Natural killer cell treated with Interleukin-12 subunit alpha and Interleukin-12 subunit beta and Interleukin-15 and Interleukin-18, amount 100 ng/mL, for 72 hours (primary cell): Measurements from ENCODE around the gene CRKL. TPM values are rescaled to one million over a fixed set of nuclear protein-coding genes. Genes with fewer than 3 reads are reported as not detected.
"Not testable (repeated sequence)": the region's sequence is repeated elsewhere in the genome, so short reads cannot be mapped to it uniquely, and the experiment has no call there.

ENCODE experiments used
- ATAC-seq, 2 donors: fragments of 150-1000 bp; cut with Tn5 transposase in 1 of 2; sonication (Bioruptor Pico), chemical (Tn5 transposase) in 1 of 2; 2 replicates each; pipeline ENCODE4 v1.10.0; 2021
- DNase-seq: peaks from one replicate; pipeline ENCODE4 v3.0.0; 2022; ENCODE audit warnings: low spot score
- H3K27ac Mint-ChIP-seq, 2 donors: 1 replicate in 1 of 2; 2 replicates in 1 of 2; pipeline ENCODE4 v1.8.0; 2022; ENCODE audit warnings: mixed read lengths in 2 of 2, mild to moderate bottlenecking in 1 of 2, moderate library complexity in 1 of 2
- H3K27me3 Mint-ChIP-seq, 2 donors: 1 replicate in 1 of 2; 2 replicates in 1 of 2; pipeline ENCODE4 v1.8.0; 2022; ENCODE audit warnings: mixed read lengths in 2 of 2
- H3K36me3 Mint-ChIP-seq: one replicate; pipeline ENCODE4 v1.8.0; 2022; ENCODE audit warnings: mixed read lengths
- H3K4me1 Mint-ChIP-seq, 2 donors: 1 replicate in 1 of 2; 2 replicates in 1 of 2; pipeline ENCODE4 v1.8.0; 2022; ENCODE audit warnings: low read depth in 2 of 2, mixed read lengths in 2 of 2, mild to moderate bottlenecking in 1 of 2
- H3K4me3 Mint-ChIP-seq: one replicate; pipeline ENCODE4 v1.8.0; 2022; ENCODE audit warnings: mixed read lengths
- H3K9me3 Mint-ChIP-seq: 2 replicates; pipeline ENCODE4 v1.8.0; 2022; ENCODE audit warnings: mixed read lengths
- total RNA-seq, 2 donors: library from RNA; stranded (reverse); gene quantifications; one replicate each; pipeline ENCODE4 v1.2.3, GENCODE V29; 2022

The CRKL gene
- total RNA-seq, 2 donors from 2014 or later = 78.4 to 105 TPM

- Mint-ChIP-seq H3K27me3 (peaks cover 7 to 8% of the 10 kb centered on the region in 2 donors), H3K4me1 (peaks cover 5 to 6% of the 10 kb centered on the region in 2 donors), H3K36me3 (no peaks in the 10 kb centered on the region), H3K27ac (no peak within 1 kb of the TSS), H3K9me3 (no peaks in the 10 kb centered on the region), H3K4me3 (no peak within 1 kb of the TSS)
- ATAC-seq = peak in 1 of 2 donors; percentile 16
- no peak for DNase-seq
Observed at GRCh38 chr22:20966883-20967696, 49.9 kb downstream of the CRKL start, which contains the start of gene AIFM3. TSS of gene AIFM3 (plus strand) at chr22:20967255. CDS start at chr22:20967945, 690 bp downstream.

GRCh38 chr22:20967697-20968211, 50.5 kb downstream of the CRKL start:
- DNase-seq (no peak), ATAC-seq (no peak)
- Mint-ChIP-seq H3K4me1 (peaks cover 5% of the 10 kb centered on the region in 2 donors), H3K9me3 (no peaks in the 10 kb centered on the region), H3K4me3 (no peak overlapping the region), H3K27me3 (peaks cover 7 to 8% of the 10 kb centered on the region in 2 donors), H3K36me3 (no peaks in the 10 kb centered on the region), H3K27ac (no peak overlapping the region)

- H3K9me3 Mint-ChIP-seq = no peaks in the 10 kb centered on the region
- DNase-seq = no peak
- ATAC-seq = no peak
- peaks cover 6 to 8% of the 10 kb centered on the region in 2 donors for H3K27me3 Mint-ChIP-seq
- peaks cover 5% of the 10 kb centered on the region in 2 donors for H3K4me1 Mint-ChIP-seq
- H3K4me3 Mint-ChIP-seq = no peak overlapping the region
- H3K27ac Mint-ChIP-seq = no peak overlapping the region
- no peaks in the 10 kb centered on the region for H3K36me3 Mint-ChIP-seq
Observed at GRCh38 chr22:20968281-20968977, 51.2 kb downstream of the CRKL start.

GRCh38 chr22:20970939-20971657, 53.9 kb downstream of the CRKL start:
- no peak overlapping the region for H3K27ac Mint-ChIP-seq
- peaks cover 0 to 4% of the 10 kb centered on the region in 2 donors for H3K4me1 Mint-ChIP-seq
- DNase-seq (no peak), ATAC-seq (no peak)
- no peaks in the 10 kb centered on the region for H3K9me3 Mint-ChIP-seq
- H3K4me3 Mint-ChIP-seq = no peak overlapping the region
- H3K27me3 Mint-ChIP-seq = no peaks in the 10 kb centered on the region
- H3K36me3 Mint-ChIP-seq = no peaks in the 10 kb centered on the region

DNA sequence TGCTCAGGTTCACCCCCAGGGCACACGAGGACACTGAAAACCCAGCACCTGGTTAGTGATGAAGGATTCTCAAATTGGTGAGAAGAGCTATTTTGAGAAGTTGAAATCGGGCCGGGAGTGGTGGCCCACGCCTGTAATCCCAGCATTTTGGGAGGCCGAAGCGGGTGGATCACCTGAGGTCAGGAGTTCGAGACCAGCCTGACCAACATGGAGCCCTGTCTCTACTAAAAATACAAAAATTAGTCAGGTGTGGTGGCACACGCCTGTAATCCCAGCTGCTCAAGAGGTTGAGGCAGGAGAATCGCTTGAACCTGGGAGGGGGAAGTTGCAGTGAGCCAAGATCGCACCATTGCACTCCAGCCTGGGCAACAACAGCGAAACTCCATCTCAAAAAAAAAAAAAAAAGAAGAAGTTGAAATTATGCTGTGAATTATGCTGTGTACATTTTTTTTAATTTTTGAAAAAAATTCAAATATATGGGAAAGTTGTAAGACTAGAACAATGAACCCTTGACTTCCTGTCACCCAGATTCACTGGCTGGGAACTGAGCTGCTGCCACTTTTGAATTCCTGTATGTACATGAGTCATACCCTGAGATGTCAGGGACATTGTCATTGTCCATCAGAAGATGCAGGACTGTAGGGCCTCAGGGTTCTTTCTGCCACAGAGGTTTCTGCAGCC, 54.9 kb downstream of the CRKL start:
- ATAC-seq, H3K4me1 Mint-ChIP-seq, H3K36me3 Mint-ChIP-seq, H3K27me3 Mint-ChIP-seq, H3K27ac Mint-ChIP-seq, H3K4me3 Mint-ChIP-seq, DNase-seq, H3K9me3 Mint-ChIP-seq: not testable (repeated sequence)

DNA sequence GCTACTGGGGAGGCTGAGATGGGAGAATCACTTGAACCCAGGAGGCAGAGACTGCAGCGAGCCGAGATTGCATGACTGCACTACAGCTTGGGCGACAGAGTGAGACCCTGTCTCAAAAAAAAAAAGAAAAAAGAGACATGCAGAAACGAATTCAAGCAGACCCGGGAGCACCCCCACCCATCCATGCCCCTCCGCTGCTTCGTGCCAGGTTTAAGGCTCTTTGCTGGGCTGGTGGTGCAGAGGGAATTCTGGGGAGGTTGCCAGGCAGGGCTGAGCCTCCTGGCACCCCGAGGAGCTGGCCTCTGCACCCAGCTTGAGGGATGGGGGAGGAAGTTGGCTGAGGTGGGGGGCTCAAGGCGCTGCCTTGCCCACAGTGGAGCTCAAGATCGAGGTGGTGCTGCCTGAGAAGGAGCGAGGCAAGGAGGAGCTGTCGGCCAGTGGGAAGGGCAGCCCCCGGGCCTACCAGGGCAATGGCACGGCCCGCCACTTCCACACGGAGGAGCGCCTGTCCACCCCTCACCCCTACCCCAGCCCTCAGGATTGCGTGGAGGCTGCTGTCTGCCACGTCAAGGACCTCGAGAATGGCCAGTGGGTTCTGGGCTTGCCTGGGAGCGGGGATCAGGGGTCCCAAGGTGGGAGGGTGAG, 55.8 kb downstream of the CRKL start:
- H3K27ac Mint-ChIP-seq = no peak overlapping the region
- H3K27me3 Mint-ChIP-seq = no peaks in the 10 kb centered on the region
- ATAC-seq (no peak), DNase-seq (no peak)
- H3K4me1 Mint-ChIP-seq = peaks cover 0 to 4% of the 10 kb centered on the region in 2 donors
- H3K36me3 Mint-ChIP-seq = no peaks in the 10 kb centered on the region
- H3K9me3 Mint-ChIP-seq = no peaks in the 10 kb centered on the region
- no peak overlapping the region for H3K4me3 Mint-ChIP-seq

DNA sequence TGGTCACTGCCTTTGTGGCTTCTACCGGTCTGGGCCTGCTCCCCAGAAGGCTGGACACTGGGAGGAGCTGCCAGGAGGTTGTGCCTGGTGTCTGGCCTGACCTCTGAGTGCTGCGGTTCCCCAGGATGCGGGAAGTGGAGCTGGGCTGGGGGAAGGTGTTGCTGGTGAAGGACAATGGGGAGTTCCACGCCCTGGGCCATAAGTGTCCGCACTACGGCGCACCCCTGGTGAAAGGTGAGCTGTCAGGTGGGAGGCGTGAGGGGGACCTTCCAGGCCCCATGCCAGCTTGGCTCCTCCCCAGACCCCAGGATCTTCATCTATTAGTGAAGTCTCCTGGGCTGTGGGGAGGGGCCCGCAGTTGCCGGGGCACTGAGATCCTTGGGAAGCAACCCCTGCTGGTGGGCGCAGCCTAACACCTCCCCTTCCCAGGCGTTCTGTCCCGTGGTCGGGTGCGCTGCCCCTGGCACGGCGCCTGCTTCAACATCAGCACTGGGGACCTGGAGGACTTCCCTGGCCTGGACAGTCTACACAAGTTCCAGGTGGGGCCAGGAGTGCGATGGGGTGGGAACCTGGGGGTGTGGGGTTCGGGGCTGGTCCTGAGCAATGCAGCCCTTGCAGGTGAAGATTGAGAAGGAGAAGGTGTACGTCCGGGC, 56.6 kb downstream of the CRKL start:
- H3K27ac Mint-ChIP-seq = no peak overlapping the region
- ATAC-seq (no peak), DNase-seq (no peak)
- no peaks in the 10 kb centered on the region for H3K27me3 Mint-ChIP-seq
- no peaks in the 10 kb centered on the region for H3K36me3 Mint-ChIP-seq
- peaks cover under 1 to 6% of the 10 kb centered on the region in 2 donors for H3K4me1 Mint-ChIP-seq
- no peaks in the 10 kb centered on the region for H3K9me3 Mint-ChIP-seq
- no peak overlapping the region for H3K4me3 Mint-ChIP-seq

DNA sequence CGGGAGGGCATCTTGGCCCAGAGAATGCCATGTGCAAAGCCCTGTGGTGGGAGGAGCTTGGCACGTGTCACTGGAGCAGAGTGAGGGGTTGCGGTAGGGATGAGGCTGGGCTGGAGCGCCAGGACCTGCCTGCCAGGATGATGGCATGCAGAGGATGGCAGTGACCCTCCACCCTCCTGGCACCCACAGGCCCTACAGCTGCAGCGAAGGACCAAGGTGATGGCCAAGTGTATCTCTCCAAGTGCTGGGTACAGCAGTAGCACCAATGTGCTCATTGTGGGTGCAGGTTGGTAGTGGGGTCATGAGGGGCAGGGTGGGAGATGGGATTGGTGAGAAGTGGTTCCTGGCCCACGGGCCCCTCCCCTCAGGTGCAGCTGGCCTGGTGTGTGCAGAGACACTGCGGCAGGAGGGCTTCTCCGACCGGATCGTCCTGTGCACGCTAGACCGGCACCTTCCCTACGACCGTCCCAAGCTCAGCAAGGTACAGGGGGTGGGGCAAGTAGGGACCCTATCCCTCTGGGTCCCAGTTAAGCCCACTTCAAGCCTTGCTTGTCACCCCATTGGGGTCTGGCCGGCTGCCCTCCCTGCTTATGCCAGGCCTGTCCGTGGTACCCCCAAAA, 57.2 kb downstream of the CRKL start:
- H3K36me3 Mint-ChIP-seq = no peaks in the 10 kb centered on the region
- peaks cover 8 to 12% of the 10 kb centered on the region in 2 donors for H3K4me1 Mint-ChIP-seq
- no peak overlapping the region for H3K4me3 Mint-ChIP-seq
- H3K9me3 Mint-ChIP-seq = no peaks in the 10 kb centered on the region
- ATAC-seq (no peak), DNase-seq (no peak)
- no peak overlapping the region for H3K27ac Mint-ChIP-seq
- H3K27me3 Mint-ChIP-seq = no peaks in the 10 kb centered on the region

DNA sequence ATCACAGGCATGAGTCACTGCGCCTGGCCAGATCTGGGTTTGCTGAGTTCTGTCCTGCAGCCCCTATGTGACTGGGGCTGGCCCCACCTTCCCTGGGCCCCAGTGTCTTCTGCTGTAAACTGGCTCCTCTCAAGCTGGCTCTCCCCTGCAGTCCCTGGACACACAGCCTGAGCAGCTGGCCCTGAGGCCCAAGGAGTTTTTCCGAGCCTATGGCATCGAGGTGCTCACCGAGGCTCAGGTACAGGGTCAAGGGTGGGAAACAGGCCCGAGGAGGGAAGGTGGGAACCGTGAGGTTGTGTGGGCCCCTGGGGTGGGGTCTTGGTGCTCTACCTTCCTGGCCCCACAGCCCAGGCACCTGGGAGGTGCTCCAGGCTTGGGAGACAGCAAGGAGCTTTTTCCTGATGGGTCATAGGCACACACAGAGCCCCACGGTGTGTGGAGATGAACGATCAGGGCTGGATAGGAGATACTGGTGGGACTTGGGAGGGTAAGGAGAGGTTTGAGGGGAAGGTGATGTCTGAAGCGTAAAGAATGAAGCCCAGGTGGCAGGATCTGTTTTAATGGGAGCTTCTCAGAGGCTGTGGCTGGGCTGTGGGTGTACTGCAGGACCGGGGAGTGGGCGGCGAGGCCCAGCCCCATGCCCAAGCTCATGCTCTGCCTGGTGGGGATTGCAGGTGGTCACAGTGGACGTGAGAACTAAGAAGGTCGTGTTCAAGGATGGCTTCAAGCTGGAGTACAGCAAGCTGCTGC, 58.5 kb downstream of the CRKL start:
- Mint-ChIP-seq H3K4me3 (no peak overlapping the region), H3K27me3 (no peaks in the 10 kb centered on the region), H3K27ac (no peak overlapping the region), H3K36me3 (no peaks in the 10 kb centered on the region), H3K9me3 (no peaks in the 10 kb centered on the region), H3K4me1 (peaks cover 10 to 18% of the 10 kb centered on the region in 2 donors)
- DNase-seq (no peak), ATAC-seq (no peak)

GRCh38 chr22:20976291-20976877, 59.2 kb downstream of the CRKL start:
- ATAC-seq (no peak), DNase-seq (no peak)
- peaks cover 12 to 20% of the 10 kb centered on the region in 2 donors for H3K4me1 Mint-ChIP-seq
- no peak overlapping the region for H3K4me3 Mint-ChIP-seq
- no peaks in the 10 kb centered on the region for H3K27me3 Mint-ChIP-seq
- H3K36me3 Mint-ChIP-seq = no peaks in the 10 kb centered on the region
- H3K9me3 Mint-ChIP-seq = no peaks in the 10 kb centered on the region
- no peak overlapping the region for H3K27ac Mint-ChIP-seq

DNA sequence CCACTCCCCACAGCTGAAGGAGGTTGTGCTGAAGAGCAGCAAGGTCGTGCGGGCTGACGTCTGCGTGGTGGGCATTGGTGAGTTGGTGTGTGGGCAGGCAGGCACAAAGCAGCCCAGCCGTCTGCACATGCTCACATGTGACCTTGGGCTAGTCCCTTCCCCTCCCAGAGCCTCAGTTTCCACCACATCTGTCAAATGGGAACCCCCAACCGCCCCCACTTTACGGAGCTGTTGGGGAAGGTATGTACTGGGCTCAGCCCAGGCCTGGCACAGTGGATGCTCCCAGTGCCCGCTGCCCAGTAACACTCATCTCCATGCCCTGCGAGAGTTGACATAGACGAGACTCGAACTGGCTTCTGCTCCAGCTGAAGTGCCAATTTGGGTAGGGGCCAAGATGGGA, 59.8 kb downstream of the CRKL start:
- no peak overlapping the region for H3K4me3 Mint-ChIP-seq
- H3K27me3 Mint-ChIP-seq = no peaks in the 10 kb centered on the region
- H3K27ac Mint-ChIP-seq = no peak overlapping the region
- H3K9me3 Mint-ChIP-seq = no peaks in the 10 kb centered on the region
- no peaks in the 10 kb centered on the region for H3K36me3 Mint-ChIP-seq
- peaks cover 15 to 22% of the 10 kb centered on the region in 2 donors for H3K4me1 Mint-ChIP-seq
- ATAC-seq (no peak), DNase-seq (no peak)
